BLaER1 (cell line): Measurements from ENCODE around the gene TFCP2L1.

Source experiments
- H3K27ac ChIP-seq: shearing (Covaris generic); formaldehyde crosslinking; 2 replicates; pipeline ENCODE4 v1.8.1; 2022
- H3K27me3 ChIP-seq: shearing (Covaris generic); formaldehyde crosslinking; 2 replicates; pipeline ENCODE4 v1.8.1; 2022
- H3K36me3 ChIP-seq: shearing (Covaris generic); formaldehyde crosslinking; 2 replicates; pipeline ENCODE4 v1.8.1; 2022
- H3K4me1 ChIP-seq: shearing (Covaris generic); formaldehyde crosslinking; 2 replicates; pipeline ENCODE4 v1.8.1; 2022
- H3K4me2 ChIP-seq: shearing (Covaris generic); formaldehyde crosslinking; 2 replicates; pipeline ENCODE4 v1.8.1; 2022
- H3K4me3 ChIP-seq: shearing (Covaris generic); formaldehyde crosslinking; 2 replicates; pipeline ENCODE4 v1.8.1; 2022
- H3K9ac ChIP-seq: shearing (Covaris generic); formaldehyde crosslinking; 2 replicates; pipeline ENCODE4 v1.8.1; 2022
- H3K9me3 ChIP-seq: shearing (Covaris generic); formaldehyde crosslinking; 2 replicates; pipeline ENCODE4 v1.8.1; 2022
- H4K20me1 ChIP-seq: shearing (Covaris generic); formaldehyde crosslinking; 2 replicates; pipeline ENCODE4 v1.8.1; 2022
- Cebpa-rat ChIP-seq: shearing (Covaris generic); IDR thresholded peaks from 2 replicates; pipeline ENCODE4 v1.8.1; 2022

TFCP2L1 gene

GRCh38 chr2:121254748-121255147 is 30.3 kb downstream of the TFCP2L1 start:
- Histone ChIP-seq H3K9ac (no peak overlapping the region), H3K9me3 (no peaks in the 10 kb centered on the region; the same call in 1 of the 2 replicates), H3K4me3 (no peak overlapping the region), H3K4me1 (peaks cover 20% of the 10 kb centered on the region), H3K27me3 (no peaks in the 10 kb centered on the region), H3K36me3 (no peaks in the 10 kb centered on the region), H3K4me2 (peak overlapping the region; percentile 8), H3K27ac (no peak overlapping the region), H4K20me1 (no peaks in the 10 kb centered on the region)
- no peak for TF ChIP-seq Cebpa-rat

GRCh38 chr2:121253674-121254240 is 31.2 kb downstream of the TFCP2L1 start:
- H4K20me1 ChIP-seq = no peaks in the 10 kb centered on the region
- H3K27ac ChIP-seq = no peak overlapping the region
- H3K4me3 ChIP-seq = no peak overlapping the region
- H3K36me3 ChIP-seq = no peaks in the 10 kb centered on the region
- peaks cover 20% of the 10 kb centered on the region for H3K4me1 ChIP-seq
- H3K4me2 ChIP-seq = no peak overlapping the region
- no peaks in the 10 kb centered on the region; the same call in 1 of the 2 replicates for H3K9me3 ChIP-seq
- TF ChIP-seq Cebpa-rat = no peak
- no peaks in the 10 kb centered on the region for H3K27me3 ChIP-seq
- no peak overlapping the region for H3K9ac ChIP-seq

- Histone ChIP-seq H3K36me3 (no peaks in the 10 kb centered on the region), H3K4me3 (no peak overlapping the region), H3K4me1 (peaks cover 20% of the 10 kb centered on the region), H3K27ac (no peak overlapping the region), H4K20me1 (no peaks in the 10 kb centered on the region), H3K9ac (no peak overlapping the region), H3K4me2 (no peak overlapping the region), H3K27me3 (no peaks in the 10 kb centered on the region), H3K9me3 (no peaks in the 10 kb centered on the region; the same call in 1 of the 2 replicates)
- TF ChIP-seq Cebpa-rat = no peak
Observed at GRCh38 chr2:121253021-121253673, 31.9 kb downstream of the TFCP2L1 start.

- TF ChIP-seq Cebpa-rat = no peak
- H3K9ac ChIP-seq = no peak overlapping the region
- H3K4me2 ChIP-seq = no peak overlapping the region
- H3K36me3 ChIP-seq = no peaks in the 10 kb centered on the region
- H3K27ac ChIP-seq = no peak overlapping the region
- no peaks in the 10 kb centered on the region for H3K27me3 ChIP-seq
- peaks cover 9% of the 10 kb centered on the region for H3K4me1 ChIP-seq
- no peak overlapping the region for H3K4me3 ChIP-seq
- H4K20me1 ChIP-seq = no peaks in the 10 kb centered on the region
- H3K9me3 ChIP-seq = no peaks in the 10 kb centered on the region; the same call in 1 of the 2 replicates
Observed at GRCh38 chr2:121251497-121251896, 33.5 kb downstream of the TFCP2L1 start.

GRCh38 chr2:121248766-121249343 is 36.1 kb downstream of the TFCP2L1 start:
- Histone ChIP-seq H3K4me1 (no peaks in the 10 kb centered on the region), H4K20me1 (no peaks in the 10 kb centered on the region), H3K27ac (no peak overlapping the region), H3K36me3 (no peaks in the 10 kb centered on the region), H3K9me3 (no peaks in the 10 kb centered on the region), H3K4me2 (no peak overlapping the region), H3K9ac (no peak overlapping the region), H3K4me3 (no peak overlapping the region), H3K27me3 (no peaks in the 10 kb centered on the region)
- no peak for TF ChIP-seq Cebpa-rat

- Histone ChIP-seq H3K27me3 (no peaks in the 10 kb centered on the region), H3K4me3 (no peak overlapping the region), H3K36me3 (no peaks in the 10 kb centered on the region), H4K20me1 (no peaks in the 10 kb centered on the region), H3K4me1 (no peaks in the 10 kb centered on the region), H3K4me2 (no peak overlapping the region), H3K9me3 (no peaks in the 10 kb centered on the region), H3K27ac (no peak overlapping the region), H3K9ac (no peak overlapping the region)
- TF ChIP-seq Cebpa-rat = no peak
Observed at GRCh38 chr2:121247971-121248370, 37.0 kb downstream of the TFCP2L1 start.

- Histone ChIP-seq H4K20me1 (no peaks in the 10 kb centered on the region), H3K27ac (no peak overlapping the region), H3K4me1 (no peaks in the 10 kb centered on the region), H3K27me3 (no peaks in the 10 kb centered on the region), H3K36me3 (no peaks in the 10 kb centered on the region), H3K9ac (no peak overlapping the region), H3K4me3 (no peak overlapping the region), H3K9me3 (no peaks in the 10 kb centered on the region), H3K4me2 (no peak overlapping the region)
- no peak for TF ChIP-seq Cebpa-rat
Observed at GRCh38 chr2:121247534-121247933, 37.5 kb downstream of the TFCP2L1 start.

- Histone ChIP-seq H3K27ac (no peak overlapping the region), H3K27me3 (no peaks in the 10 kb centered on the region), H3K36me3 (no peaks in the 10 kb centered on the region), H3K4me2 (no peak overlapping the region), H3K4me1 (no peaks in the 10 kb centered on the region), H3K4me3 (no peak overlapping the region), H4K20me1 (no peaks in the 10 kb centered on the region), H3K9me3 (no peaks in the 10 kb centered on the region), H3K9ac (no peak overlapping the region)
- no peak for TF ChIP-seq Cebpa-rat
Observed at GRCh38 chr2:121246704-121247255, 38.2 kb downstream of the TFCP2L1 start.

- no peak overlapping the region for H3K4me3 ChIP-seq
- no peak overlapping the region for H3K4me2 ChIP-seq
- H3K36me3 ChIP-seq = no peaks in the 10 kb centered on the region
- H3K9ac ChIP-seq = no peak overlapping the region
- TF ChIP-seq Cebpa-rat = no peak
- no peaks in the 10 kb centered on the region for H3K4me1 ChIP-seq
- H4K20me1 ChIP-seq = no peaks in the 10 kb centered on the region
- no peaks in the 10 kb centered on the region for H3K9me3 ChIP-seq
- H3K27me3 ChIP-seq = no peaks in the 10 kb centered on the region
- no peak overlapping the region for H3K27ac ChIP-seq
Observed at GRCh38 chr2:121245913-121246312, 39.1 kb downstream of the TFCP2L1 start.

- Histone ChIP-seq H3K9ac (no peak overlapping the region), H3K36me3 (no peaks in the 10 kb centered on the region), H3K4me3 (no peak overlapping the region), H3K27me3 (no peaks in the 10 kb centered on the region), H4K20me1 (no peaks in the 10 kb centered on the region), H3K9me3 (no peaks in the 10 kb centered on the region), H3K4me2 (no peak overlapping the region), H3K4me1 (no peaks in the 10 kb centered on the region), H3K27ac (no peak overlapping the region)
- TF ChIP-seq Cebpa-rat = no peak
Observed at GRCh38 chr2:121245120-121245820, 39.7 kb downstream of the TFCP2L1 start.
